ENCODE data around the gene MRPL47. TPM values are rescaled to one million over a fixed set of nuclear protein-coding genes. Genes with fewer than 3 reads are reported as not detected.

MRPL47 gene
- total and polyA plus RNA-seq, 10 of the 15 experiments (the other 5 are each of a cell fraction or from before 2014, with no cell fraction given) = 40.6 to 237 (median 73.9) TPM

DNA sequence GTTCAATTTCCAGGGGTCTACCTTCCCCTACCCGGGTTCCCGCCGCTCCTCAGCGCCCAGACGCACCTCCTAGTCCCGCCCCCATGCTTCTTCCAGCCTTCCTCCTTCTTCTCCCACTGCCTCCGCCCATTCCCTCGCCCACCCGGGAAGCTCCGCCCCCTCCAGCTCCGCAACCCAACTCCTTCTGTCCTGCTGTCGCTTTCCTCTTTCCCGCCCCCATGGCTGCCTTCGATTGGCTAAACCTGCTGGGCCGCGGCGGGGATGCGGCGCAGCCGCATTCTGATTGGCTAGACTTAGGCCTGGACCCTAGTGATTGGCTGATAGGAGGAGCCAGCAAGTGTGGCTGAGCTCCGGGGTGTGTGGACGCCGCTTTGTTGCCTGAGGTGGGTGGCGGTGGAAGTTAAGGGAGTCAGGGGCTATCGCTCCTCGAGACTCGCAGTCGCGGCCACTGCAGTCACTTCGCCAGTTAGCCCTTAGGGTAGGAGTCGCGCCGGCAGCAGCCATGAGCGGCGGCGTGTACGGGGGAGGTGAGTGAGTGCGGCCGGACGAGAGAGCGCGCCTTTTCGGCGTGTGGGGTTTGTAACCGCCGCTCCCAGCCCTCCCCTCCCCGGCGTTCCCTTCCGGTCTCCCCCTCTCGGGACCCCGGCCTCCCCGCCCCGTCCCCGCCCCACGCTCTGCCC lies 41.7 kb downstream of the MRPL47 start, which contains the start of gene ACTL6A (continued):
- TF ChIP-seq ZNF384 (IDR thresholded peaks at IDR 0.05; ENCODE audit: borderline replicate concordance, low read depth, low read length) (no peak), SMC3 (IDR thresholded peaks at IDR 0.05; ENCODE audit: borderline replicate concordance, low read length) (no peak), CHD2 (IDR thresholded peaks at IDR 0.05; ENCODE audit: borderline replicate concordance, low read depth, low read length) (peak; percentile 97), ZNF274 (IDR thresholded peaks at IDR 0.05; ENCODE audit: insufficient read depth, insufficient read length) (no peak), NR2F1 (conservative IDR thresholded peaks at IDR 0.05) (no peak), FOS (IDR thresholded peaks at IDR 0.05; ENCODE audit: borderline replicate concordance, extremely low read depth, insufficient read length) (peak; percentile 95), POLR2A (IDR thresholded peaks at IDR 0.05; ENCODE audit: low read depth, low read length) (peak; percentile 92), LARP7 (IDR thresholded peaks at IDR 0.05) (no peak), RCOR1 (conservative IDR thresholded peaks at IDR 0.05; ENCODE audit: low read depth, low read length) (peak; percentile 36; the same call in 1 of the 2 replicates), HDAC2 (IDR thresholded peaks at IDR 0.05) (no peak), KAT2A (conservative IDR thresholded peaks at IDR 0.05; ENCODE audit: control insufficient read depth, low read depth, low read length) (no peak), POU2F2 (IDR thresholded peaks at IDR 0.05; ENCODE audit: borderline replicate concordance, low read depth, low read length) (0 out of 3 replicates have a peak, but pooled peaks have one; percentile 51), STAT1 (conservative IDR thresholded peaks at IDR 0.05) (no peak), NR2C1 (IDR thresholded peaks at IDR 0.05) (no peak), SREBF1 (IDR thresholded peaks at IDR 0.05; ENCODE audit: low read length) (no peak), MXI1 (IDR thresholded peaks at IDR 0.05; ENCODE audit: low read depth, low read length) (peak; percentile 83), IRF4 (IDR thresholded peaks at IDR 0.05; ENCODE audit: low read depth, low read length) (no peak), GATAD2B (conservative IDR thresholded peaks at IDR 0.05; ENCODE audit: low read depth) (0 out of 2 replicates have a peak, but pooled peaks have one; percentile 9), BRCA1 (IDR thresholded peaks at IDR 0.05; ENCODE audit: low read depth, low read length) (no peak), POLR2AphosphoS5 (IDR thresholded peaks at IDR 0.05; ENCODE audit: low read length) (peak; percentile 79), RB1 (IDR thresholded peaks at IDR 0.05; ENCODE audit: borderline replicate concordance) (peak; percentile 89; the same call in 1 of the 2 replicates)
- TF ChIP-seq, protein P1, sequence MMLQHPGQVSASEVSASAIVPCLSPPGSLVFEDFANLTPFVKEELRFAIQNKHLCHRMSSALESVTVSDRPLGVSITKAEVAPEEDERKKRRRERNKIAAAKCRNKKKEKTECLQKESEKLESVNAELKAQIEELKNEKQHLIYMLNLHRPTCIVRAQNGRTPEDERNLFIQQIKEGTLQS (IDR thresholded peaks at IDR 0.05; ENCODE audit: borderline replicate concordance, extremely low read depth, low read depth, low read length) = no peak
- TF ChIP-seq, protein P2, sequence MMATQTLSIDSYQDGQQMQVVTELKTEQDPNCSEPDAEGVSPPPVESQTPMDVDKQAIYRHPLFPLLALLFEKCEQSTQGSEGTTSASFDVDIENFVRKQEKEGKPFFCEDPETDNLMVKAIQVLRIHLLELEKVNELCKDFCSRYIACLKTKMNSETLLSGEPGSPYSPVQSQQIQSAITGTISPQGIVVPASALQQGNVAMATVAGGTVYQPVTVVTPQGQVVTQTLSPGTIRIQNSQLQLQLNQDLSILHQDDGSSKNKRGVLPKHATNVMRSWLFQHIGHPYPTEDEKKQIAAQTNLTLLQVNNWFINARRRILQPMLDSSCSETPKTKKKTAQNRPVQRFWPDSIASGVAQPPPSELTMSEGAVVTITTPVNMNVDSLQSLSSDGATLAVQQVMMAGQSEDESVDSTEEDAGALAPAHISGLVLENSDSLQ (IDR thresholded peaks at IDR 0.05) = peak; percentile 96
- TF ChIP-seq, protein P3, sequence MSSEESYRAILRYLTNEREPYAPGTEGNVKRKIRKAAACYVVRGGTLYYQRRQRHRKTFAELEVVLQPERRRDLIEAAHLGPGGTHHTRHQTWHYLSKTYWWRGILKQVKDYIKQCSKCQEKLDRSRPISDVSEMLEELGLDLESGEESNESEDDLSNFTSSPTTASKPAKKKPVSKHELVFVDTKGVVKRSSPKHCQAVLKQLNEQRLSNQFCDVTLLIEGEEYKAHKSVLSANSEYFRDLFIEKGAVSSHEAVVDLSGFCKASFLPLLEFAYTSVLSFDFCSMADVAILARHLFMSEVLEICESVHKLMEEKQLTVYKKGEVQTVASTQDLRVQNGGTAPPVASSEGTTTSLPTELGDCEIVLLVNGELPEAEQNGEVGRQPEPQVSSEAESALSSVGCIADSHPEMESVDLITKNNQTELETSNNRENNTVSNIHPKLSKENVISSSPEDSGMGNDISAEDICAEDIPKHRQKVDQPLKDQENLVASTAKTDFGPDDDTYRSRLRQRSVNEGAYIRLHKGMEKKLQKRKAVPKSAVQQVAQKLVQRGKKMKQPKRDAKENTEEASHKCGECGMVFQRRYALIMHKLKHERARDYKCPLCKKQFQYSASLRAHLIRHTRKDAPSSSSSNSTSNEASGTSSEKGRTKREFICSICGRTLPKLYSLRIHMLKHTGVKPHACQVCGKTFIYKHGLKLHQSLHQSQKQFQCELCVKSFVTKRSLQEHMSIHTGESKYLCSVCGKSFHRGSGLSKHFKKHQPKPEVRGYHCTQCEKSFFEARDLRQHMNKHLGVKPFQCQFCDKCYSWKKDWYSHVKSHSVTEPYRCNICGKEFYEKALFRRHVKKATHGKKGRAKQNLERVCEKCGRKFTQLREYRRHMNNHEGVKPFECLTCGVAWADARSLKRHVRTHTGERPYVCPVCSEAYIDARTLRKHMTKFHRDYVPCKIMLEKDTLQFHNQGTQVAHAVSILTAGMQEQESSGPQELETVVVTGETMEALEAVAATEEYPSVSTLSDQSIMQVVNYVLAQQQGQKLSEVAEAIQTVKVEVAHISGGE (CRISPR knock-in tag; IDR thresholded peaks at IDR 0.05) = no peak
- TF ChIP-seq, protein P4, sequence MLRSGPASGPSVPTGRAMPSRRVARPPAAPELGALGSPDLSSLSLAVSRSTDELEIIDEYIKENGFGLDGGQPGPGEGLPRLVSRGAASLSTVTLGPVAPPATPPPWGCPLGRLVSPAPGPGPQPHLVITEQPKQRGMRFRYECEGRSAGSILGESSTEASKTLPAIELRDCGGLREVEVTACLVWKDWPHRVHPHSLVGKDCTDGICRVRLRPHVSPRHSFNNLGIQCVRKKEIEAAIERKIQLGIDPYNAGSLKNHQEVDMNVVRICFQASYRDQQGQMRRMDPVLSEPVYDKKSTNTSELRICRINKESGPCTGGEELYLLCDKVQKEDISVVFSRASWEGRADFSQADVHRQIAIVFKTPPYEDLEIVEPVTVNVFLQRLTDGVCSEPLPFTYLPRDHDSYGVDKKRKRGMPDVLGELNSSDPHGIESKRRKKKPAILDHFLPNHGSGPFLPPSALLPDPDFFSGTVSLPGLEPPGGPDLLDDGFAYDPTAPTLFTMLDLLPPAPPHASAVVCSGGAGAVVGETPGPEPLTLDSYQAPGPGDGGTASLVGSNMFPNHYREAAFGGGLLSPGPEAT (IDR thresholded peaks at IDR 0.05; ENCODE audit: low read depth) = peak; percentile 86; the same call in 1 of the 2 replicates

Data from GM12878 (cell line).